Vagina (tissue), 2 donors: ENCODE results near the gene NAA40.

Experiments used
- CTCF ChIP-seq, 3 experiments: fragments of 450-650 bp in 2 of 3; fragments of 200-600 bp in 1 of 3; sonication (generic) in 1 of 3; IDR thresholded peaks; one replicate each; pipeline ENCODE4 v1.5.1; 2017 to 2019; ENCODE audit warnings: antibody characterized with exemption in 3 of 3, mild to moderate bottlenecking in 2 of 3, moderate library complexity in 2 of 3
- POLR2A ChIP-seq, 2 donors: fragments of 450-650 bp; IDR thresholded peaks; one replicate each; pipeline ENCODE4 v1.6.1; 2017; ENCODE audit warnings: antibody characterized with exemption in 2 of 2, mild to moderate bottlenecking in 2 of 2, moderate library complexity in 2 of 2
- POLR2AphosphoS5 ChIP-seq, 2 donors: sonication (generic); formaldehyde crosslinking; IDR thresholded peaks; one replicate each; pipeline ENCODE4 v1.9.0; 2017; ENCODE audit warnings: antibody characterized with exemption in 2 of 2, mild to moderate bottlenecking in 2 of 2, low read depth in 1 of 2; ENCODE audit not compliant: insufficient read depth in 1 of 2

GRCh38 chr11:64000740-64001483 is 62.1 kb downstream of the NAA40 start:
- TF ChIP-seq POLR2A (IDR thresholded peaks at IDR 0.05), result no peak
- peak in 1 of 3 experiments; percentile 12 for TF ChIP-seq CTCF (IDR thresholded peaks at IDR 0.05)
- no peak for TF ChIP-seq POLR2AphosphoS5 (IDR thresholded peaks at IDR 0.05; ENCODE audit: insufficient read depth in 1 of 2, low read depth in 1 of 2)
